ENCODE measurements around the gene PTPN2. TPM values are rescaled to one million over a fixed set of nuclear protein-coding genes. Genes with fewer than 3 reads are reported as not detected.
"Not testable (repeated sequence)": the region's sequence is repeated elsewhere in the genome, so short reads cannot be mapped to it uniquely, and the experiment has no call there.

PTPN2 gene
- total and polyA plus RNA-seq, 7 experiments from 2014 or later: 55.8 to 92.2 (median 76.2) TPM

- intact Hi-C loops (cut with micrococcal nuclease): no loop called here
- DNase-seq (no peak), ATAC-seq (no peak)
- H3K9me3 Mint-ChIP-seq: no peaks in the 10 kb centered on the region
- no peaks in the 10 kb centered on the region for H3K4me1 ChIP-seq (ENCODE audit: control insufficient read depth in 2 of 2, insufficient read depth in 2 of 2, low read length in 2 of 2)
- peaks cover 0 to 4% (median 0%) of the 10 kb centered on the region in 5 donors for H3K36me3 Mint-ChIP-seq
- peak overlapping the region in 1 of 10 donors; percentile 45 for H3K4me3 Mint-ChIP-seq
- H3K9me3 ChIP-seq (ENCODE audit: control insufficient read depth in 2 of 3, low read length in 3 of 3): no peaks in the 10 kb centered on the region
- peaks cover 0 to 4% (median 0%) of the 10 kb centered on the region in 7 donors for H3K4me1 Mint-ChIP-seq
- ChIA-PET CTCF (no interaction called here), POLR2A (no interaction called here)
- no peak overlapping the region for H3K4me3 ChIP-seq (ENCODE audit: low read length)
- peak overlapping the region in 1 of 9 donors; percentile 12 for H3K27ac Mint-ChIP-seq
- no peaks in the 10 kb centered on the region for H3K27me3 Mint-ChIP-seq
- H3K27me3 ChIP-seq (ENCODE audit: control insufficient read depth in 2 of 2, insufficient read depth in 2 of 2, low read length in 2 of 2): no peaks in the 10 kb centered on the region
- no peaks in the 10 kb centered on the region for H3K36me3 ChIP-seq (ENCODE audit: control insufficient read depth in 2 of 3, insufficient read depth in 3 of 3, low read length in 3 of 3)
- no peak overlapping the region for H3K27ac ChIP-seq (ENCODE audit: low read depth, low read length)
Observed at GRCh38 chr18:12765126-12765525, 118.9 kb downstream of the PTPN2 start.

- H3K4me3 Mint-ChIP-seq; DNase-seq; H3K9me3 Mint-ChIP-seq; H3K27me3 Mint-ChIP-seq; H3K4me1 Mint-ChIP-seq; ATAC-seq; CTCF ChIA-PET; H3K27me3 ChIP-seq (ENCODE audit: control insufficient read depth in 2 of 2, insufficient read depth in 2 of 2, low read length in 2 of 2); H3K4me1 ChIP-seq (ENCODE audit: control insufficient read depth in 2 of 2, insufficient read depth in 2 of 2, low read length in 2 of 2); H3K27ac Mint-ChIP-seq; H3K4me3 ChIP-seq (ENCODE audit: low read length); intact Hi-C loops (cut with micrococcal nuclease); H3K36me3 ChIP-seq (ENCODE audit: control insufficient read depth in 2 of 3, insufficient read depth in 3 of 3, low read length in 3 of 3); POLR2A ChIA-PET; H3K9me3 ChIP-seq (ENCODE audit: control insufficient read depth in 2 of 3, low read length in 3 of 3); H3K27ac ChIP-seq (ENCODE audit: low read depth, low read length); H3K36me3 Mint-ChIP-seq: not testable (repeated sequence)
Observed at GRCh38 chr18:12758566-12758965, 125.5 kb downstream of the PTPN2 start.

- DNase-seq; ATAC-seq; H3K36me3 Mint-ChIP-seq; H3K27ac Mint-ChIP-seq; H3K27me3 ChIP-seq (ENCODE audit: control insufficient read depth in 2 of 2, insufficient read depth in 2 of 2, low read length in 2 of 2); H3K27me3 Mint-ChIP-seq; POLR2A ChIA-PET; H3K4me1 ChIP-seq (ENCODE audit: control insufficient read depth in 2 of 2, insufficient read depth in 2 of 2, low read length in 2 of 2); H3K9me3 Mint-ChIP-seq; intact Hi-C loops (cut with micrococcal nuclease); CTCF ChIA-PET; H3K27ac ChIP-seq (ENCODE audit: low read depth, low read length); H3K9me3 ChIP-seq (ENCODE audit: control insufficient read depth in 2 of 3, low read length in 3 of 3); H3K4me3 Mint-ChIP-seq; H3K36me3 ChIP-seq (ENCODE audit: control insufficient read depth in 2 of 3, insufficient read depth in 3 of 3, low read length in 3 of 3); H3K4me1 Mint-ChIP-seq; H3K4me3 ChIP-seq (ENCODE audit: low read length): not testable (repeated sequence)
Observed at GRCh38 chr18:12756619-12757239, 127.3 kb downstream of the PTPN2 start.

GRCh38 chr18:12755606-12756005 is 128.4 kb downstream of the PTPN2 start:
- H3K4me3 Mint-ChIP-seq; DNase-seq; intact Hi-C loops (cut with micrococcal nuclease); CTCF ChIA-PET; ATAC-seq; H3K27me3 ChIP-seq (ENCODE audit: control insufficient read depth in 2 of 2, insufficient read depth in 2 of 2, low read length in 2 of 2); H3K36me3 Mint-ChIP-seq; H3K9me3 Mint-ChIP-seq; H3K4me3 ChIP-seq (ENCODE audit: low read length); POLR2A ChIA-PET; H3K27ac Mint-ChIP-seq; H3K9me3 ChIP-seq (ENCODE audit: control insufficient read depth in 2 of 3, low read length in 3 of 3); H3K4me1 ChIP-seq (ENCODE audit: control insufficient read depth in 2 of 2, insufficient read depth in 2 of 2, low read length in 2 of 2); H3K27ac ChIP-seq (ENCODE audit: low read depth, low read length); H3K36me3 ChIP-seq (ENCODE audit: control insufficient read depth in 2 of 3, insufficient read depth in 3 of 3, low read length in 3 of 3); H3K27me3 Mint-ChIP-seq: not testable (repeated sequence)
- peaks cover 0 to 12% (median 3%) of the 10 kb centered on the region in 7 donors for H3K4me1 Mint-ChIP-seq

GRCh38 chr18:12754511-12754910 is 129.5 kb downstream of the PTPN2 start:
- H3K4me3 ChIP-seq (ENCODE audit: low read length): no peak overlapping the region
- H3K9me3 ChIP-seq (ENCODE audit: control insufficient read depth in 2 of 3, low read length in 3 of 3): no peaks in the 10 kb centered on the region
- peaks cover 0 to 2% (median 0%) of the 10 kb centered on the region in 11 donors for H3K9me3 Mint-ChIP-seq
- CTCF ChIA-PET: no interaction called here
- H3K27me3 ChIP-seq (ENCODE audit: control insufficient read depth in 2 of 2, insufficient read depth in 2 of 2, low read length in 2 of 2): no peaks in the 10 kb centered on the region
- peaks cover 5 to 23% (median 14%) of the 10 kb centered on the region in 7 donors for H3K4me1 Mint-ChIP-seq
- H3K36me3 ChIP-seq (ENCODE audit: control insufficient read depth in 2 of 3, insufficient read depth in 3 of 3, low read length in 3 of 3): no peaks in the 10 kb centered on the region
- peaks cover 0 to 7% of the 10 kb centered on the region in 2 donors for H3K4me1 ChIP-seq (ENCODE audit: control insufficient read depth in 2 of 2, insufficient read depth in 2 of 2, low read length in 2 of 2)
- ATAC-seq (no peak), DNase-seq (no peak)
- H3K27ac ChIP-seq (ENCODE audit: low read depth, low read length): no peak overlapping the region
- H3K36me3 Mint-ChIP-seq: peaks cover 0 to 4% (median 3%) of the 10 kb centered on the region in 5 donors
- intact Hi-C loops (cut with micrococcal nuclease): no loop called here
- POLR2A ChIA-PET: no interaction called here
- H3K27ac Mint-ChIP-seq: no peak overlapping the region
- H3K4me3 Mint-ChIP-seq: no peak overlapping the region
- H3K27me3 Mint-ChIP-seq: no peaks in the 10 kb centered on the region

- no peaks in the 10 kb centered on the region for H3K9me3 ChIP-seq (ENCODE audit: control insufficient read depth in 2 of 3, low read length in 3 of 3)
- H3K27ac ChIP-seq (ENCODE audit: low read depth, low read length): no peak overlapping the region
- Mint-ChIP-seq H3K4me3 (no peak overlapping the region), H3K9me3 (peaks cover 0 to 2% (median 0%) of the 10 kb centered on the region in 11 donors), H3K4me1 (peaks cover 5 to 34% (median 23%) of the 10 kb centered on the region in 7 donors), H3K27me3 (no peaks in the 10 kb centered on the region), H3K27ac (no peak overlapping the region), H3K36me3 (peaks cover 0 to 4% (median 3%) of the 10 kb centered on the region in 5 donors)
- DNase-seq (no peak), ATAC-seq (no peak)
- intact Hi-C loops (cut with micrococcal nuclease): no loop called here
- H3K4me3 ChIP-seq (ENCODE audit: low read length): no peak overlapping the region
- ChIA-PET POLR2A (no interaction called here), CTCF (interaction anchor here (0.7 kb wide), 1 partner anchor 8 kb away, joined by 3 read pairs; no protein-coding TSS in a partner anchor)
- peaks cover 0 to 9% of the 10 kb centered on the region in 2 donors for H3K4me1 ChIP-seq (ENCODE audit: control insufficient read depth in 2 of 2, insufficient read depth in 2 of 2, low read length in 2 of 2)
- no peaks in the 10 kb centered on the region for H3K27me3 ChIP-seq (ENCODE audit: control insufficient read depth in 2 of 2, insufficient read depth in 2 of 2, low read length in 2 of 2)
- H3K36me3 ChIP-seq (ENCODE audit: control insufficient read depth in 2 of 3, insufficient read depth in 3 of 3, low read length in 3 of 3): no peaks in the 10 kb centered on the region
Observed at GRCh38 chr18:12751891-12752290, 132.1 kb downstream of the PTPN2 start.

- Histone ChIP-seq H3K4me1 (ENCODE audit: control insufficient read depth in 2 of 2, insufficient read depth in 2 of 2, low read length in 2 of 2) (peaks cover 0 to 9% of the 10 kb centered on the region in 2 donors), H3K36me3 (ENCODE audit: control insufficient read depth in 2 of 3, insufficient read depth in 3 of 3, low read length in 3 of 3) (no peaks in the 10 kb centered on the region), H3K4me3 (ENCODE audit: low read length) (no peak overlapping the region), H3K27me3 (ENCODE audit: control insufficient read depth in 2 of 2, insufficient read depth in 2 of 2, low read length in 2 of 2) (no peaks in the 10 kb centered on the region), H3K27ac (ENCODE audit: low read depth, low read length) (no peak overlapping the region), H3K9me3 (ENCODE audit: control insufficient read depth in 2 of 3, low read length in 3 of 3) (no peaks in the 10 kb centered on the region)
- no peak for DNase-seq
- Mint-ChIP-seq H3K9me3 (peaks cover 0 to under 1% (median 0%) of the 10 kb centered on the region in 11 donors), H3K4me3 (no peak overlapping the region), H3K27me3 (no peaks in the 10 kb centered on the region), H3K36me3 (peaks cover 0 to 3% (median under 1%) of the 10 kb centered on the region in 5 donors), H3K27ac (no peak overlapping the region), H3K4me1 (peaks cover 5 to 34% (median 23%) of the 10 kb centered on the region in 7 donors)
- no peak for ATAC-seq
- POLR2A ChIA-PET: no interaction called here
- intact Hi-C loops (cut with micrococcal nuclease): no loop called here
- CTCF ChIA-PET: no interaction called here
Observed at GRCh38 chr18:12751503-12751884, 132.5 kb downstream of the PTPN2 start.

All from naive thymus-derived CD4-positive, alpha-beta T cell (primary cell).